SK-N-SH treated with all-trans-retinoic acid at 6 μM for 48 hours (cell line): ENCODE measurements around the gene DPP8.

Experiments
- ARNTL ChIP-seq: fragments of 450-650 bp; formaldehyde crosslinking; IDR thresholded peaks from 2 replicates; pipeline ENCODE4 v1.5.0; 2020; ENCODE audit warnings: low read depth, mild to moderate bottlenecking, moderate library complexity, borderline replicate concordance
- BACH2 ChIP-seq: fragments of 250-450 bp; sonication (Bioruptor Pico); IDR thresholded peaks from 2 replicates; pipeline ENCODE4 v1.9.0; 2021; ENCODE audit warnings: mild to moderate bottlenecking, borderline replicate concordance
- CREB5 ChIP-seq: fragments of 250-450 bp; sonication (Bioruptor Pico); IDR thresholded peaks from 2 replicates; pipeline ENCODE4 v1.5.1; 2020; ENCODE audit warnings: low read depth, mild to moderate bottlenecking, moderate library complexity
- RARB ChIP-seq: fragments of 250-450 bp; sonication (Bioruptor Pico); IDR thresholded peaks from 2 replicates; pipeline ENCODE4 v1.8.0; 2021; ENCODE audit warnings: mild to moderate bottlenecking, moderate library complexity
- SNAI2 ChIP-seq: fragments of 250-450 bp; sonication (Bioruptor Pico); IDR thresholded peaks from 2 replicates; pipeline ENCODE4 v1.5.0; 2020; ENCODE audit warnings: mild to moderate bottlenecking, moderate library complexity
- ZFP3 ChIP-seq: fragments of 250-450 bp; sonication (Bioruptor Pico); IDR thresholded peaks from 2 replicates; pipeline ENCODE4 v1.5.0; 2020; ENCODE audit warnings: mild to moderate bottlenecking, moderate library complexity
- ZNF70 ChIP-seq: fragments of 450-650 bp; formaldehyde crosslinking; IDR thresholded peaks from 2 replicates; pipeline ENCODE4 v1.5.0; 2020; ENCODE audit warnings: mild to moderate bottlenecking, moderate library complexity

GRCh38 chr15:65424683-65425082, 92.8 kb downstream of the DPP8 start:
- TF ChIP-seq ZFP3 (CRISPR knock-in tag): no peak
- TF ChIP-seq BACH2 (CRISPR knock-in tag): no peak
- no peak for TF ChIP-seq ZNF70
- no peak for TF ChIP-seq CREB5 (CRISPR knock-in tag)
- TF ChIP-seq RARB (CRISPR knock-in tag): no peak
- no peak for TF ChIP-seq ARNTL (CRISPR knock-in tag)
- TF ChIP-seq SNAI2 (CRISPR knock-in tag): no peak
